Subcutaneous abdominal adipose tissue (tissue), 5 donors: ENCODE measurements around the gene BRICD5.
"Not testable (repeated sequence)": the region's sequence is repeated elsewhere in the genome, so short reads cannot be mapped to it uniquely, and the experiment has no call there.

Experiments
- H3K27ac ChIP-seq: one replicate; pipeline ENCODE4 v1.7.0; 2013; ENCODE audit warnings: low read depth, mild to moderate bottlenecking, inconsistent platforms, low read length, moderate library complexity
- H3K27me3 ChIP-seq, 5 donors: one replicate each; pipeline ENCODE4 v1.7.0; 2013; ENCODE audit warnings: low read length in 5 of 5, inconsistent platforms in 1 of 5; ENCODE audit not compliant: control insufficient read depth in 5 of 5, insufficient read depth in 4 of 5
- H3K36me3 ChIP-seq, 5 donors: one replicate each; pipeline ENCODE4 v1.7.0; 2013; ENCODE audit warnings: low read length in 5 of 5; ENCODE audit not compliant: control insufficient read depth in 5 of 5, insufficient read depth in 5 of 5
- H3K4me1 ChIP-seq, 5 donors: one replicate each; pipeline ENCODE4 v1.7.0; 2013; ENCODE audit warnings: low read length in 5 of 5, mild to moderate bottlenecking in 3 of 5, moderate library complexity in 1 of 5; ENCODE audit not compliant: control insufficient read depth in 5 of 5, insufficient read depth in 5 of 5
- H3K4me3 ChIP-seq, 5 donors: one replicate each; pipeline ENCODE4 v1.7.0; 2013; ENCODE audit warnings: low read length in 5 of 5, low read depth in 1 of 5
- H3K9ac ChIP-seq, 5 donors: one replicate each; pipeline ENCODE4 v1.7.0; 2013; ENCODE audit warnings: low read length in 5 of 5, mild to moderate bottlenecking in 4 of 5, moderate library complexity in 3 of 5
- H3K9me3 ChIP-seq, 5 donors: one replicate each; pipeline ENCODE4 v1.7.0; 2013; ENCODE audit warnings: low read length in 5 of 5; ENCODE audit not compliant: control insufficient read depth in 5 of 5
- donor health status: healthy.
- donor health status: healthy.
- donor health status: healthy.
- donor health status: healthy.
- donor health status: healthy.

Gene BRICD5

DNA sequence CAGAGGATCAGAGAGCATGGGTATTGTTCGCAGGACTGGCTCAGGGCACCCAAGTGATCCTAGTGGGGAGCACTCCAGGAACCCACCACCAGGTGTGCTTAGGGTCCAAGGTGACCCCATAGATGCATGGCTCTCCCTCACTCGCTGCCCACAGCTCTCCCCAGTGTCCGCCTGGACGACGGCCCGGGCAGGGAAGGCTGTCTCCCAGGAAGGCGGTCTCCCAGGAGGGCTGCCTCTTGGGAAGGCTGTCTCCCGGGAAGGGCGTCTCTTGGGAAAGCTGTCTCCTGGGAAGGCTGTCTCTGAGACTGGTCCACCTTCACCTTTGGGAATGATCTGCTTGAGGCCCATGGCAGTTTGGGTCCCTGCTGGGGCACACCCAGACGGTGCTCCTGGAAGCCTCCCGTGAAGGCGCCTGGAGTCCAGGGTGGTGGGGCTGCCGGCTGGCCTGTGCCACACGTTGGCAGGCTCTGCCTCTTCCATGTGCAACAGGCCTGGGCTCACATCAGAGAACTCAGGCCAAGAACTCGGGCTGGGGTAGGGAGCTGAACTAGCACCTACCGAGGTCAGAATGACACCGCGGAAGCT lies 35.7 kb upstream of the BRICD5 start:
- Histone ChIP-seq H3K4me1 (peaks cover 0 to 16% (median 12%) of the 10 kb centered on the region in 5 donors), H3K27ac (no peak overlapping the region), H3K36me3 (peaks cover 0 to 52% (median 44%) of the 10 kb centered on the region in 5 donors), H3K9ac (no peak overlapping the region), H3K27me3 (no peaks in the 10 kb centered on the region), H3K9me3 (no peaks in the 10 kb centered on the region), H3K4me3 (no peak overlapping the region)

DNA sequence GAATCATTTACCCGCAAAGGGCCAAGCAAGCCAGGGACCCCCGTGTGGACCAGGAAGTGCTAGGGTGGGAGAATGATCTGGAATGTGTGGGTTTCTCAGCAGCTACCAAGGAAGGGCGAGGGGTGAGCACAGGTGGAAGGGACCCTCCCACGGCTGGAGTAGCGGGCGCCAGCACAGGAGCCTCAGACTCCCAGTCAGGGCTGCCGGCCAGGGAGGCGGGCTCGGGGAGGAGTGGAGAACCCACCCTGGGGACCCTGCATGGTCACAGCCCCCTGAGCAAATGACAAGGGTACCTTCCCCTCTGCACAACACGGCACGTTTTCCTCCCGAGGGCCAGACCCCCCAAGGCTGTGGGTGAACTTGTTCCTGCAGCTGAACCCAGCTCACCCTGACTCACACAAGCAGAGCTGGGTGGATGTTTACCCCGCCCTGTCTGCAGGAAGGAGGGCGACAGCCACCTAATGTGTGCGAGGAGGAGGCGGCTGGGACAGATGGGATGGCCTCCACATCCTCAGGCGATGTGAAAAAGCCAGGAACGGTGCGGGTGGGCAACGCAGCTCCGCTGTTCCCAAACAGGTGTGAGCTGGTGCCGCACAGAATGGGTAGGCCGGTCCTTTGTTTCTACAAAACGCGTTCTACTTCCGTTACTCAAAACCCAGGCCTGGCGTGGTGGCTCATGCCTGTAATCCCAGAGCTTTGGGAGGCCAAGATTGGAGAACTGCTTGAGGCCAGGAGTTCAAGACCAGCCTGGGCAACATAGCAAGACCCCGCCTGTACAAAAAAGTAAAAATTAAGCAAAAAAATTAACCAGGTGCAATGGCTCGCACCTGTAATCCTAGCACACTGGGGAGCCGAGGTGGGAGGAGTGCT lies 34.5 kb upstream of the BRICD5 start:
- Histone ChIP-seq H3K27me3 (no peaks in the 10 kb centered on the region), H3K4me1 (peaks cover 0 to 7% (median 3%) of the 10 kb centered on the region in 5 donors), H3K27ac (no peak overlapping the region), H3K9ac (no peak overlapping the region), H3K9me3 (no peaks in the 10 kb centered on the region), H3K4me3 (no peak overlapping the region), H3K36me3 (peaks cover 0 to 52% (median 44%) of the 10 kb centered on the region in 5 donors)

DNA sequence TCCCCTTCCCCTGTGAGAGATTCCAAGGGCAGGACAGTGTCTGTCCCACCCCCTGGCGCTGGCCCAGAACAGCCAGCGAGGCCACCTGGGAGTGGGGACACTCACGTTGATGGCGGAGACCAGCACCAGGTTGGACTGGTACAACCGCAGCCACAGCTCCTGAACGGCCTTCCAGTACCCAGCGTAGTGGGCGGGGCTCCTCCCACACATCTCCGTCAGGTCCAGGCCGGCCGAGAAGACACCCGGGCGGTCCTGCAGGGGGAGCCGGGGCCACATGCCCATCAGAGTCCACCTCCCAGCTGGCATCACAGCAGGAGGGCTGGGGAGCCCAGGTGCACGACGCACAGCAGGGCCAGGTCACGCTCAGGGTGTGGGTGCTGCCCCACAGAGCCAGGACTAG lies 33.6 kb upstream of the BRICD5 start:
- no peak overlapping the region for H3K9ac ChIP-seq
- H3K27ac ChIP-seq, result no peak overlapping the region
- H3K4me1 ChIP-seq, result peaks cover 0 to 4% (median 0%) of the 10 kb centered on the region in 5 donors
- peaks cover 0 to 59% (median 50%) of the 10 kb centered on the region in 5 donors for H3K36me3 ChIP-seq
- H3K9me3 ChIP-seq, result no peaks in the 10 kb centered on the region
- H3K4me3 ChIP-seq, result no peak overlapping the region
- H3K27me3 ChIP-seq, result no peaks in the 10 kb centered on the region

DNA sequence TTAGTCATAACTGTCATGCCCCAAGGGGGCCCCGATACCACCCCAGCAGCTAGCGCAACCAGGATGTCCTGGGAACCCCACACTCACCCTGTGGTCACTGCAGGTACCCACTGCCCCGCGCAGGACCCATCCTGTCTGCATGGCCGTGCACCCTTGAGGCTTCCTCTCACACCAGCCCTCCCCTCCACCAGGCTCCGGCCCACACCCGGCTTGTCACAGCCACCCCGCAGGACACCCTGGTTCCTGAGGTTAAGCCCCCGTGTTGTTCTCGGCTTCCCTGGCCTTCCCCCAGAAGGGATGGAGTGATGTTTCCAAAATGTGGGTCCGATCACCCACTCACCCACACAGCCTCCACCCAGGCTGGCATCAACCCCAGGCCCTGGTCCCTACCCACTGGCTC lies 33.1 kb upstream of the BRICD5 start:
- peaks cover 0 to 60% (median 50%) of the 10 kb centered on the region in 5 donors for H3K36me3 ChIP-seq

DNA sequence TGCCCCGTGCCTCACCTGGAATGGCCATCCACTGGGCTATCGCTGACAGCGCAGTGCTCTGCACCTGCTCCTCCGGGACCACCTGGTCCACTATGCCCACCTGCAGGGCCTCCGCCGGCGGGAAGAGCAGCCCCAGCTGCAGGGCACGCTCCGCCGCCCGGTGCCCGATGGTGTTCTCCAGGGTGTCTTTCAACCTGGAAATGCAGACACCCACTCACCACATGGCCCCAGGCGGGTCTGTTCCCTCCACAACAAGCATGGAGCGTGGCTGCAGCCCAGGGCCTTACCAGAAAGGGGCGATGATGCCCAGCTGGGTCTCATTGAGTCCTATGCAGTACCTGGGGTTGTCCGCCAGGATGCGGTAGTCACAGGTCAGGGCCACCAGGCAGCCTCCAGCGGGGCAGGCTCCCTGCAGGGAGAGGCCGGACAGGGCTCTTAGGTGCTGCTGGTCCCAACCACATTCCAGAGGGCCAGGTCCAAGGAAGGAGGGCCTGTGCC lies 32.4 kb upstream of the BRICD5 start:
- Histone ChIP-seq H3K4me1 (peaks cover 0 to 3% (median 0%) of the 10 kb centered on the region in 5 donors), H3K27me3 (no peaks in the 10 kb centered on the region), H3K4me3 (no peak overlapping the region), H3K36me3 (peaks cover 0 to 57% (median 50%) of the 10 kb centered on the region in 5 donors), H3K9ac (no peak overlapping the region), H3K27ac (no peak overlapping the region), H3K9me3 (no peaks in the 10 kb centered on the region)

More for the DNA sequence above, 33.1 kb upstream of the BRICD5 start:
- Histone ChIP-seq H3K4me3 (no peak overlapping the region), H3K27ac (no peak overlapping the region), H3K4me1 (peaks cover 0 to 4% (median 2%) of the 10 kb centered on the region in 5 donors), H3K9ac (no peak overlapping the region), H3K9me3 (no peaks in the 10 kb centered on the region), H3K27me3 (no peaks in the 10 kb centered on the region)

DNA sequence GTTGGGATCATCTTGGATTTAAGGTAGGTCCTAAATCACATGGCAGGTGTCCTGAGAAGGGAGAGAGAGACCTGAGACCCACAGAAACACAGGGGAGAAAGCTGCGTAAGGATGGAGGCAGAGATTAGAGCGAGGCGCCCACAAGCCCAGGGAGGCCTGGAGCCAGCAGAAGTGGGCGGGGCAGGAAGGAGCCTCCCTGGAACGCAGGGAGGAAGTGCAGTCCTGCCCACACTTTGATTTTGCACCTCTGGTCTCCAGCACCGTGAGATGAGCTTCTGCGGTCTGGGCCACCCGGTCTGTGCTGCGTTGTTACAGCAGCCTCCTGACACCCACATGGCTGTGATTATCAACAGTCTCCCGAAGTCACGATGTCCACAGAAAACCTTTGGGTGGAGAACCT lies 31.9 kb upstream of the BRICD5 start:
- Histone ChIP-seq H3K27ac (no peak overlapping the region), H3K27me3 (no peaks in the 10 kb centered on the region), H3K4me3 (no peak overlapping the region), H3K9ac (no peak overlapping the region), H3K9me3 (no peaks in the 10 kb centered on the region), H3K4me1 (peaks cover 0 to 6% (median 2%) of the 10 kb centered on the region in 5 donors), H3K36me3 (peaks cover 0 to 57% (median 50%) of the 10 kb centered on the region in 5 donors)

DNA sequence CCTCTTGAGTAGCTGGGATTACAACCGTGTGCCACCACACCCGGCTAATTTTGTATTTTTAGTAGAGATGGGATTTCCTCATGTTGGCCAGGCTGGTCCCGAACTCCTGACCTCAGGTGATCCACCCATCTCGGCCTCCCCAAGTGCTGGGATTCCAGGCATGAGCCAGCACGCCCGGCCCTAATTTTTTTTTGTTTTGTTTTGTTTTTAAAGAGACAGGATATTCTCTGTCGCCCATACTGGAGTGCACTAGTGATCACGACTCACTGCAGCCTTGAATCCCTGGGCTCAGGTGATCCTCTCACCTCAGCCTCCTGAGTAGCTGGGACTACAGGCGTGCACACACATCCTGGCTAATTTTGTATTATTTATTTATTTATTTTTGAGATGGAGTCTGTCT lies 29.7 kb upstream of the BRICD5 start:
- peaks cover 0 to 15% (median 8%) of the 10 kb centered on the region in 5 donors for H3K27me3 ChIP-seq
- not testable (repeated sequence) for H3K27ac ChIP-seq, H3K9me3 ChIP-seq, H3K4me3 ChIP-seq, H3K9ac ChIP-seq
- peaks cover 0 to 23% (median 17%) of the 10 kb centered on the region in 5 donors for H3K4me1 ChIP-seq
- H3K36me3 ChIP-seq, result peaks cover 0 to 48% (median 43%) of the 10 kb centered on the region in 5 donors

DNA sequence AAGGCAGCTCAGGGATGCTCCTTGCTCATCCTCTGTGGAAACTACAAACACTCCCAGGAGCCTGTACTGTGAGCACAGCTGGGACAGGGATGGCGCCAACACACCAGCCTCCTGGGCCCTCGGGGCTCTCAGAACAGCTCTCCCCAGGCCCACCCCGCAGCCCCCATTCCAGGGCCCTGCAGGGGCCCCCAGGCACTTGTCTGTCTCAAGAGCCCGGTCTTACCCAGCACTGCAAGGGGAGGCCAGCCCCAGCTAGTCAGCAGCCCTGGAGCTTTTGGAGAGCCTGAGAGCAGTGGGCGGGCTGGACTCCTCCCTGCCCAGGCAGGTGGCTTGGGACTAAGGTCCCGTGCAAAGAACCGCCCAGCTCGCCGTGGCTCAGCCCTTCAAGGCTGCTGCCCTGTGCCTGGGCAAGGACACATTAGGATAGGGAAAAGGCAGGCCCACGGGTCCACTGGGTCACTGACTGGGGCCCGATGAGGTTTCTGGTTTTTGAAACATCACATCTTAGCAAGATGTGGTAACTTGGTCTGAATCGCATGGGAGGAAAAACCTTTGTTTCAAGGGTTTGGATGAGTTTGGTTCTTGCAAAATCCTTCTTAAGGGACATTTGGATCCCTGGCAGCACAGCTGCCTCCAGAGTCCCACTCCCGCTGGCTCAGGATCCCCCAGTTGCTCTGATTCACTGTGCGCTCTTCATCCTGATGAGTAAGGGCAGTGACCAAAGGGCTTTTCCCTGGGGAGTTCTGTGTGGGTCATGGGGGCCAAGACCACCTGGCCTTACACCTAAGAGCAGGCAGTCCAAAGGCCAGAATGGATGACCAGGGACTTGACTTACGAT lies 28.4 kb upstream of the BRICD5 start:
- H3K27me3 ChIP-seq, result peaks cover 0 to 18% (median 8%) of the 10 kb centered on the region in 5 donors
- H3K9me3 ChIP-seq, result no peaks in the 10 kb centered on the region
- peaks cover 0 to 48% (median 42%) of the 10 kb centered on the region in 5 donors for H3K36me3 ChIP-seq
- H3K4me1 ChIP-seq, result peaks cover 0 to 23% (median 17%) of the 10 kb centered on the region in 5 donors
- H3K9ac ChIP-seq, result no peak overlapping the region
- H3K4me3 ChIP-seq, result no peak overlapping the region
- no peak overlapping the region for H3K27ac ChIP-seq

DNA sequence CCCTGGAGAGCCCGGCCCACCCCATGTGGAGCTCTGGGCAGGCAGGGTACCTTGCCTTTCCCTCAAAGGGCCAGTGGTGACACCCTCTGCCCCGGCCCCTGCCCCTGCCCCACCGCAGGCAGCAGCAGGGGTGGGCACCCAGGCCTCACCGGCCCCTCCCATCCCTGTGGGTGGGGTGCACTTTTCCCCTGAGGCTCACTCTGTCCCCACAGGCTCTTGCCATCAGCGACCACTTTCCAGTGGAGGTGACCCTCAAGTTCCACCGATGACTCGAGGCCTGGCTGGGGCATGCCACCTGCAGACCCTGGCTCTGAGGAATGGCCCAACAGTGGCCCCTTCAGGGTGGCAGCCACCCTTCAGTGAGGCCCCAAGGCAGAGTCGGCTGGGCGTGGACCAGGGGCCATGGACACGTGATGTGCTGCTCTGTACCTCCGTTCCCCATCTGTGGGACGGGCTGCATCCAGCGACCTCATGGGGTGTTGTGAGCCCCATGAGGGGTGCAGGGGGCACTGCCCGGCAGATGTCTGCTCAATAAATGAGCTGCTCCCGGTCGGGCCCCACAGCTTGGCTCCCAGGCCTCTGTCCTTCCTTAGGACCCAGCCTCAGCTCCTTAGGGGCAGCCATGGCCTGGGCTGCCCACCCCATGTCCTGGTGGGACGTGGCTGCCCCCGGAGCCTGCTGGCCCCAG lies 27.6 kb upstream of the BRICD5 start:
- Histone ChIP-seq H3K4me1 (peaks cover 0 to 23% (median 17%) of the 10 kb centered on the region in 5 donors), H3K4me3 (no peak overlapping the region), H3K36me3 (peaks cover 0 to 48% (median 42%) of the 10 kb centered on the region in 5 donors), H3K27ac (no peak overlapping the region), H3K9ac (no peak overlapping the region), H3K27me3 (peaks cover 0 to 18% (median 8%) of the 10 kb centered on the region in 5 donors), H3K9me3 (no peaks in the 10 kb centered on the region)
